K562 (cell line): ENCODE results near the gene POLD3. TPM values are rescaled to one million over a fixed set of nuclear protein-coding genes. Genes with fewer than 3 reads are reported as not detected.

Experiments
- DEAF1 ChIP-seq: fragments of 450-650 bp; formaldehyde crosslinking; IDR thresholded peaks from 2 replicates; pipeline ENCODE4 v1.4.0; 2020; ENCODE audit warnings: mild to moderate bottlenecking, moderate library complexity
- GTF2A2 ChIP-seq: IDR thresholded peaks from 2 replicates; pipeline ENCODE4 v1.6.1; 2016; ENCODE audit warnings: mild to moderate bottlenecking, missing genetic modification characterization, missing compliant biosample characterization
- HINFP ChIP-seq: fragments of 450-650 bp; conservative IDR thresholded peaks from 2 replicates; pipeline ENCODE4 v1.6.1; 2016; ENCODE audit warnings: missing genetic modification characterization, low read depth, mild to moderate bottlenecking, control low read depth, missing compliant biosample characterization
- MCM2 ChIP-seq: fragments of 450-650 bp; IDR thresholded peaks from 2 replicates; pipeline ENCODE4 v1.6.1; 2017; ENCODE audit warnings: low read depth, mild to moderate bottlenecking
- SMAD3 ChIP-seq: fragments of 450-650 bp; formaldehyde crosslinking; conservative IDR thresholded peaks from 2 replicates; pipeline ENCODE4 v1.4.0; 2020; ENCODE audit warnings: mild to moderate bottlenecking
- ZFP30 ChIP-seq: fragments of 250-450 bp; sonication (Bioruptor Pico); IDR thresholded peaks from 2 replicates; pipeline ENCODE4 v1.8.0; 2022; ENCODE audit warnings: moderate library complexity, mild to moderate bottlenecking, inconsistent platforms, borderline replicate concordance
- ZFP36 ChIP-seq: fragments of 150-350 bp; IDR thresholded peaks from 2 replicates; pipeline ENCODE4 v1.6.1; 2018; ENCODE audit warnings: low read length, low read depth; ENCODE audit not compliant: partially characterized antibody
- ZNF12 ChIP-seq: sonication (generic); formaldehyde crosslinking; IDR thresholded peaks from 2 replicates; pipeline ENCODE4 v1.4.0; 2020; ENCODE audit warnings: mild to moderate bottlenecking, missing genetic modification reagents
- ZNF551 ChIP-seq: fragments of 250-450 bp; sonication (Bioruptor Pico); IDR thresholded peaks from 2 replicates; pipeline ENCODE4 v1.5.0; 2021; ENCODE audit warnings: mild to moderate bottlenecking, moderate library complexity
- ZNF695 ChIP-seq: fragments of 450-650 bp; formaldehyde crosslinking; IDR thresholded peaks from 2 replicates; pipeline ENCODE4 v1.4.0; 2020; ENCODE audit warnings: mild to moderate bottlenecking, moderate library complexity
- ZNF780A ChIP-seq: fragments of 250-450 bp; sonication (Bioruptor Pico); IDR thresholded peaks from 2 replicates; pipeline ENCODE4 v1.5.0; 2021; ENCODE audit warnings: mild to moderate bottlenecking
- polyA plus RNA-seq, 8 experiments: library from polyadenylated mRNA; depleted of rRNA in 4 of 8; stranded (reverse) in 5 of 8; unstranded in 3 of 8; fragments of >200 nt; fragmentation: Nextera tagmentation in 2 of 8; fragmentation: Illumina TruSeq in 1 of 8; extraction: Ambion mirVana in 2 of 8; extraction: Trizol in 1 of 8; gene quantifications; 2 replicates each; pipeline versions ENCODE4 v1.2.1 to v1.2.3, GENCODE V29; 2011 to 2014; ENCODE audit warnings: inconsistent platforms in 1 of 8, missing spikeins in 1 of 8
- total RNA-seq, 7 experiments: library from RNA; depleted of rRNA in 6 of 7; stranded (reverse); fragments of >200 nt in 6 of 7; fragmentation: Illumina TruSeq in 2 of 7; extraction: Trizol in 2 of 7; gene quantifications; 2 replicates each; pipeline versions ENCODE4 v1.2.1 to v1.2.3, GENCODE V29; 2011 to 2021; ENCODE audit warnings: low replicate concordance in 1 of 7

The POLD3 gene
- total and polyA plus RNA-seq, 9 of the 15 experiments (the other 6 are each of a cell fraction or from before 2014, with no cell fraction given) = 10.6 to 40.1 (median 24.6) TPM

GRCh38 chr11:74686792-74687191 is 94.4 kb downstream of the POLD3 start (continued):
- no peak for TF ChIP-seq HINFP (tag)
- no peak for TF ChIP-seq ZNF695 (CRISPR knock-in tag)
- no peak for TF ChIP-seq ZFP36
- no peak for TF ChIP-seq SMAD3 (CRISPR knock-in tag)
- no peak for TF ChIP-seq ZFP30 (CRISPR knock-in tag)
- no peak for TF ChIP-seq GTF2A2 (tag)
- no peak for TF ChIP-seq ZNF780A (CRISPR knock-in tag)
- no peak for TF ChIP-seq MCM2
- no peak for TF ChIP-seq ZNF551 (CRISPR knock-in tag)
- no peak for TF ChIP-seq DEAF1
- TF ChIP-seq ZNF12 (CRISPR knock-in tag) = no peak
